Activated CD8-positive, alpha-beta T cell treated with anti-CD3 and anti-CD28 coated beads, Interleukin-2, amount 10 ng/mL, durations not matched to agents 7 days and 5 days (primary cell): ENCODE measurements around the gene CAMK2D. TPM values are rescaled to one million over a fixed set of nuclear protein-coding genes. Genes with fewer than 3 reads are reported as not detected.
A peak's percentile ranks its signal among the peaks of the same experiment; 100 is the strongest.
"Not testable (repeated sequence)": the region's sequence is repeated elsewhere in the genome, so short reads cannot be mapped to it uniquely, and the experiment has no call there.

Experiments used
- ATAC-seq: fragments of 150-1000 bp; cut with Tn5 transposase; one replicate; pipeline ENCODE4 v1.10.0; 2021; ENCODE audit warnings: moderate library complexity
- CTCF ChIA-PET: fragments of 350-600 bp; sonication (Branson Sonifier 250); formaldehyde crosslinking; loops from one replicate; lab custom pipeline; 2021; ENCODE audit warnings: antibody characterized with exemption; lab: Charles Lee
- POLR2A ChIA-PET: fragments of 350-600 bp; sonication (Branson Sonifier 250); formaldehyde crosslinking; loops from one replicate; lab custom pipeline; 2021; ENCODE audit warnings: antibody characterized with exemption; lab: Charles Lee
- DNase-seq: peaks from one replicate; pipeline ENCODE4 v3.0.0-alpha.2; 2020
- H3K27ac Mint-ChIP-seq: one replicate; pipeline ENCODE4 v1.8.0; 2021; ENCODE audit warnings: mild to moderate bottlenecking, mixed read lengths
- H3K27me3 Mint-ChIP-seq: one replicate; pipeline ENCODE4 v1.8.0; 2021; ENCODE audit warnings: low read depth, mixed read lengths
- H3K36me3 Mint-ChIP-seq: one replicate; pipeline ENCODE4 v1.8.0; 2021; ENCODE audit warnings: low read depth, mixed read lengths
- H3K4me1 Mint-ChIP-seq: one replicate; pipeline ENCODE4 v1.8.0; 2021; ENCODE audit warnings: low read depth, mixed read lengths
- H3K4me3 Mint-ChIP-seq: one replicate; pipeline ENCODE4 v1.8.0; 2021; ENCODE audit warnings: mild to moderate bottlenecking, mixed read lengths
- H3K9me3 Mint-ChIP-seq: one replicate; pipeline ENCODE4 v1.8.0; 2022; ENCODE audit warnings: mixed read lengths; ENCODE audit not compliant: insufficient read depth
- total RNA-seq, 2 experiments: library from RNA; stranded (reverse); gene quantifications; one replicate each; pipeline ENCODE4 v1.2.3, GENCODE V29; 2021

CAMK2D gene
- total RNA-seq: 10 to 100 TPM; 30.7 to 31.1 TPM

GRCh38 chr4:113761620-113762185, at the start of gene CAMK2D:
TSS of gene CAMK2D (minus strand) at chr4:113761738. CDS start at chr4:113761068, 670 bp downstream.
- H3K4me3 Mint-ChIP-seq: peak within 1 kb of the TSS; percentile 93
- H3K27ac Mint-ChIP-seq: peak within 1 kb of the TSS; percentile 100
- H3K36me3 Mint-ChIP-seq: peaks cover 22% of the 10 kb centered on the region
- DNase-seq (peak; percentile 86), ATAC-seq (peak; percentile 53)
- peaks cover 33% of the 10 kb centered on the region for H3K4me1 Mint-ChIP-seq
- H3K27me3 Mint-ChIP-seq: no peaks in the 10 kb centered on the region
- no peaks in the 10 kb centered on the region for H3K9me3 Mint-ChIP-seq
- CTCF ChIA-PET: interaction anchor here (2.0 kb wide), 1 partner anchor 214 kb away, joined by 9 read pairs; no protein-coding TSS in a partner anchor
- POLR2A ChIA-PET: interaction anchor here (0.6 to 2.4 kb wide), 11 partner anchors 8 to 214 kb away, joined by 3 to 10 read pairs (median 3); no protein-coding TSS in a partner anchor

GRCh38 chr4:113810906-113811305, 49.4 kb upstream of the CAMK2D start:
- POLR2A ChIA-PET: no interaction called here
- CTCF ChIA-PET: no interaction called here
- Mint-ChIP-seq H3K9me3 (no peaks in the 10 kb centered on the region), H3K4me3 (no peak overlapping the region), H3K4me1 (no peaks in the 10 kb centered on the region), H3K27me3 (no peaks in the 10 kb centered on the region), H3K36me3 (no peaks in the 10 kb centered on the region), H3K27ac (no peak overlapping the region)
- DNase-seq (no peak), ATAC-seq (no peak)

GRCh38 chr4:113809311-113809710, 47.8 kb upstream of the CAMK2D start:
- Mint-ChIP-seq H3K27ac (no peak overlapping the region), H3K4me1 (no peaks in the 10 kb centered on the region), H3K27me3 (no peaks in the 10 kb centered on the region), H3K4me3 (no peak overlapping the region), H3K36me3 (no peaks in the 10 kb centered on the region), H3K9me3 (no peaks in the 10 kb centered on the region)
- no peak for ATAC-seq
- no peak for DNase-seq
- ChIA-PET CTCF (no interaction called here), POLR2A (no interaction called here)

- CTCF ChIA-PET: no interaction called here
- H3K36me3 Mint-ChIP-seq: no peaks in the 10 kb centered on the region
- no peak overlapping the region for H3K4me3 Mint-ChIP-seq
- no peak overlapping the region for H3K27ac Mint-ChIP-seq
- POLR2A ChIA-PET: no interaction called here
- no peaks in the 10 kb centered on the region for H3K27me3 Mint-ChIP-seq
- H3K4me1 Mint-ChIP-seq: no peaks in the 10 kb centered on the region
- H3K9me3 Mint-ChIP-seq: no peaks in the 10 kb centered on the region
- DNase-seq (no peak), ATAC-seq (no peak)
Observed at GRCh38 chr4:113806850-113807249, 45.3 kb upstream of the CAMK2D start.

GRCh38 chr4:113801882-113802281, 40.3 kb upstream of the CAMK2D start:
- Mint-ChIP-seq H3K36me3 (no peaks in the 10 kb centered on the region), H3K4me1 (no peaks in the 10 kb centered on the region), H3K27ac (no peak overlapping the region), H3K9me3 (no peaks in the 10 kb centered on the region), H3K27me3 (no peaks in the 10 kb centered on the region), H3K4me3 (no peak overlapping the region)
- CTCF ChIA-PET: no interaction called here
- DNase-seq (no peak), ATAC-seq (no peak)
- POLR2A ChIA-PET: no interaction called here

GRCh38 chr4:113796381-113796780, 34.8 kb upstream of the CAMK2D start:
- ATAC-seq, POLR2A ChIA-PET, H3K36me3 Mint-ChIP-seq, H3K4me3 Mint-ChIP-seq, DNase-seq, H3K4me1 Mint-ChIP-seq, H3K27ac Mint-ChIP-seq, H3K27me3 Mint-ChIP-seq, CTCF ChIA-PET: not testable (repeated sequence)
- peaks cover 22% of the 10 kb centered on the region for H3K9me3 Mint-ChIP-seq

- ATAC-seq: no peak
- H3K27ac Mint-ChIP-seq: no peak overlapping the region
- H3K4me1 Mint-ChIP-seq: no peaks in the 10 kb centered on the region
- CTCF ChIA-PET: no interaction called here
- no peak for DNase-seq
- H3K4me3 Mint-ChIP-seq: no peak overlapping the region
- peaks cover 27% of the 10 kb centered on the region for H3K9me3 Mint-ChIP-seq
- peaks cover 7% of the 10 kb centered on the region for H3K36me3 Mint-ChIP-seq
- H3K27me3 Mint-ChIP-seq: peaks cover 2% of the 10 kb centered on the region
- POLR2A ChIA-PET: no interaction called here
Observed at GRCh38 chr4:113790478-113790877, 28.9 kb upstream of the CAMK2D start.

- H3K9me3 Mint-ChIP-seq: peaks cover 26% of the 10 kb centered on the region
- ATAC-seq (no peak), DNase-seq (no peak)
- CTCF ChIA-PET: no interaction called here
- no peak overlapping the region for H3K4me3 Mint-ChIP-seq
- H3K36me3 Mint-ChIP-seq: peaks cover 4% of the 10 kb centered on the region
- H3K27ac Mint-ChIP-seq: no peak overlapping the region
- peaks cover 3% of the 10 kb centered on the region for H3K4me1 Mint-ChIP-seq
- peaks cover 2% of the 10 kb centered on the region for H3K27me3 Mint-ChIP-seq
- POLR2A ChIA-PET: no interaction called here
Observed at GRCh38 chr4:113788888-113789287, 27.4 kb upstream of the CAMK2D start.

- H3K9me3 Mint-ChIP-seq: no peaks in the 10 kb centered on the region
- H3K4me3 Mint-ChIP-seq: no peak overlapping the region
- H3K27ac Mint-ChIP-seq: no peak overlapping the region
- ChIA-PET CTCF (no interaction called here), POLR2A (no interaction called here)
- H3K36me3 Mint-ChIP-seq: no peaks in the 10 kb centered on the region
- DNase-seq (no peak), ATAC-seq (no peak)
- H3K4me1 Mint-ChIP-seq: peaks cover 3% of the 10 kb centered on the region
- no peaks in the 10 kb centered on the region for H3K27me3 Mint-ChIP-seq
Observed at GRCh38 chr4:113785781-113786180, 24.2 kb upstream of the CAMK2D start.

- Mint-ChIP-seq H3K9me3 (no peaks in the 10 kb centered on the region), H3K27me3 (no peaks in the 10 kb centered on the region), H3K27ac (no peak overlapping the region), H3K4me3 (no peak overlapping the region), H3K36me3 (no peaks in the 10 kb centered on the region), H3K4me1 (peaks cover 3% of the 10 kb centered on the region)
- POLR2A ChIA-PET: no interaction called here
- ATAC-seq (no peak), DNase-seq (no peak)
- CTCF ChIA-PET: interaction anchor here (0.7 kb wide), 1 partner anchor 163 kb away, joined by 3 read pairs; no protein-coding TSS in a partner anchor
Observed at GRCh38 chr4:113784497-113785250, 23.1 kb upstream of the CAMK2D start.

- ATAC-seq: no peak
Observed at GRCh38 chr4:113783701-113784100, 22.2 kb upstream of the CAMK2D start.

GRCh38 chr4:113783289-113783688, 21.8 kb upstream of the CAMK2D start:
- Mint-ChIP-seq H3K36me3 (no peaks in the 10 kb centered on the region), H3K4me3 (no peak overlapping the region), H3K4me1 (peaks cover 3% of the 10 kb centered on the region), H3K27me3 (no peaks in the 10 kb centered on the region), H3K9me3 (no peaks in the 10 kb centered on the region), H3K27ac (no peak overlapping the region)
- ChIA-PET CTCF (no interaction called here), POLR2A (no interaction called here)
- ATAC-seq: no peak
- no peak for DNase-seq

More at GRCh38 chr4:113783701-113784100, 22.2 kb upstream of the CAMK2D start:
- no peak overlapping the region for H3K4me3 Mint-ChIP-seq
- H3K27me3 Mint-ChIP-seq: no peaks in the 10 kb centered on the region
- no peak for DNase-seq
- ChIA-PET POLR2A (no interaction called here), CTCF (no interaction called here)
- H3K9me3 Mint-ChIP-seq: no peaks in the 10 kb centered on the region
- no peaks in the 10 kb centered on the region for H3K36me3 Mint-ChIP-seq
- H3K27ac Mint-ChIP-seq: no peak overlapping the region
- H3K4me1 Mint-ChIP-seq: peaks cover 3% of the 10 kb centered on the region
